NOMO-1 (cell line): ENCODE measurements around the gene SAP25.

Source experiments
- DNase-seq, 2 experiments: peaks; one replicate each; lab custom pipeline; 2025; ENCODE audit not compliant: unreplicated experiment in 2 of 2; lab: John Stamatoyannopoulos, UW

The SAP25 gene

DNA sequence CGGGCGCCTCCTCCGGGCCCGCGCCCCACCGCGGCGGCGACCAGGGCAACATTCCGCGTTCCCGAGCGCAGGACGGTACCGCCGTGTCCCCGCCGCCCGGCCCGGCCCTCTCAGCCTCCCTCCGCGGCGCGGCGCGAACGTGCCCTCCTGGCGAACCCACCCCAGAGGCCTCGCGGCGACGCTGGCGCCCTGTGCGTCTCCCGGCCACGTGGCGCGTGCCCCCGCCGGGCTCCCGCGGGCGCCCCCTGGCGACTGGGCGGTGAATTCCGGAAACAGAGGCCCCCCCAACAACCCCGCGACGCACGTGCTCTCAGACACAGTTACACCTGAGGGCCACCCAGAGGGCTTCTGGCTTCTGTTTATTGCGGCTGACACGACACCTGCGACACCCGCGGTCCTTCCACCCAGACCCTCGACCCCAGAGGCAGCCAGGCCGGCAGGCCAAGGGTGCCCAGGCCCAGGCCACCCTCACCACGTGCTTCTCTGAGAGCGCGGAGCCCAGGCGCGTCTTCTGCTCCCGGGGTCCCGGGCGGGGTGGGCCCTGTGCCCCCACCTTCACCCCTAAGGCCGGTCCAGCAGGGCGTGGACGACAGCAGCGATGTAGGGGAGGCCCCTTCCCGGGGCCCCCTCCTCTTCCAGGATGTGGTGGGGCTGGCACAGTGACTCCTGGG lies at the start of gene SAP25:
TSS of gene SAP25 (minus strand) at position 210 of the 671 bp plus-strand sequence. CDS start at position 52, 158 bp downstream.
- no peak for DNase-seq

DNA sequence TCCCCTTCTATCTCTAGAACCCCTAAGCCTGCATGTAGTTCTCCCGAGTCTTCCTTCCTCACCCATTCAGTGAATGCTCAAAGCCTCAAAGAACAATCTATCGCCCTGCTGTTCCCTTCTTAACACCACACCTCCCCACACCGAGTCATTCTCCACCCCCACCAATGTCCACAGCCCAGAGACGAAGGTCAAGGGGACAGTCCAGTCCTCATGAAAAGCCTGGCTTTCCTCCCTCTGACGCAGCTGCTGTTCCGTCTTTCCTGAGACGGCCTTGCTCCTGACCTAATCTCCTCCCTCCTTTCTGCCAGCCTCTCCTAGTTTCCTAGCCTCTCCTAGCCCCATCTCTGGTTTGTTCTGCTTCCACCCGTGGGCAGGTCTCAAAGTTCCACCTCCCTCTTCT lies 47.9 kb upstream of the SAP25 start:
- DNase-seq: no peak

DNA sequence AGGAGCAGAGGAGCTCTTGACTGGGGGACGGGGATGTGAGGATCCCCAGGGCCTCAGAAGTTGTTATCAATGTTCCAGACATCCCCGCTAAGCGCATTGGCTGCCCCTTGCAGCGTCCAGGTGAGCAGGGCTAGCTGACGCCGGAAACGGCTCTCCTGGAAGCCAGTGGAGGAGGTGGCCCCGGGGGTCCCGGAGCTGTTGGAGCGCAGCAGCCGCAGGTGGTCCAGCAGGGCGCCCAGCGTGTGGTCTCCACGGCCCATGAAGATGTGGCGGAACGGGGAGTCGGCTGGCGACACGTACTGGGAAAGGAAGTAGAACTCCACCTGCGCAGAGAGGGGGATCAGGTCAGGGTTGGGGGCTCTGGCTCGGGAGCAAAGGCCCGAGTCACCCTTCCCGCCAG lies 47.1 kb upstream of the SAP25 start:
- no peak for DNase-seq

DNA sequence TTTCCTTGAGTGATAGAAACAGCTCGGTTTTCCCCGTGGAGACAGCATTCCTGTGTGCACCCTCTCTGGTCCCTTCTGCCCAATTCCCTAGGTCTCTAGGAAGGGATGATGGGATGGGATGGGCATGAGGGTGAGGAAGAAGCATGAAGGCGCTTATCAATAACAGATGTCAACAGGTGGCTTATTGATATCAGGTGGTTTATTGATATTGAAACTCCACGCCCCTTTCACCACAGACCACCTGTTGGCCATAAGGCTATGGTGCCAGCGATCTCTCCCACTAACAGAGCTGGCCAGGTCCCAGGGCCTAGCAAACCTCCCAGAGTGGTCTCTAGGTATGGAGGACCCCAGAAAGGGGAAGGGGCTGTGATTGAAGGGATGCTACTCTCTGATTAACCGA lies 46.5 kb upstream of the SAP25 start:
- DNase-seq: no peak

DNA sequence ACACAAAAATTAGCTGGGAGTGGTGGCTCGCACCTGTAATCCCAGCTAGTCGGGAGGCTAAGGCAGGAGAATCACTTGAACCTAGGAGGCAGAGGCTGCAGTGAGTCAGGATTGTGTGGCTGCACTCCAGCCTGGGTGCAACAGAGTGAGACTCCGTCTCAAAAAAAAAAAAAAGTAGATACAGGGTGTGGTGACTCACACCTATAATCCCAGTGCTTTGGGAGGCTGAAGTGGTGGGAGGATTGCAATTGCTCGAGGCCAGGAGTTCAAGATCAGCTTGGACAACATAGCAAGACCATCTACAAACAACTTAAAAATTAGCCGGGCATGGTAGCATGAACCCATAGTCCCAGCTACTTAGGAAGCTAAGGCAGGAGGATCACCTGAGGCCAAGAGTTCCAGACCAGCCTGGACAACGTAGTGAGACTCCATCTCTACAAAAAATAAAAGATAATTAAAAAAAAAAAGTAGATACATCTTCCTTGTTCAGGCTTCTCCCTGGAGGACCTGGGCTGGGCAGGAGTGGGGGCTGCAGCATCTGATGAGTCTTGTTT lies 40.7 kb upstream of the SAP25 start:
- DNase-seq: no peak

DNA sequence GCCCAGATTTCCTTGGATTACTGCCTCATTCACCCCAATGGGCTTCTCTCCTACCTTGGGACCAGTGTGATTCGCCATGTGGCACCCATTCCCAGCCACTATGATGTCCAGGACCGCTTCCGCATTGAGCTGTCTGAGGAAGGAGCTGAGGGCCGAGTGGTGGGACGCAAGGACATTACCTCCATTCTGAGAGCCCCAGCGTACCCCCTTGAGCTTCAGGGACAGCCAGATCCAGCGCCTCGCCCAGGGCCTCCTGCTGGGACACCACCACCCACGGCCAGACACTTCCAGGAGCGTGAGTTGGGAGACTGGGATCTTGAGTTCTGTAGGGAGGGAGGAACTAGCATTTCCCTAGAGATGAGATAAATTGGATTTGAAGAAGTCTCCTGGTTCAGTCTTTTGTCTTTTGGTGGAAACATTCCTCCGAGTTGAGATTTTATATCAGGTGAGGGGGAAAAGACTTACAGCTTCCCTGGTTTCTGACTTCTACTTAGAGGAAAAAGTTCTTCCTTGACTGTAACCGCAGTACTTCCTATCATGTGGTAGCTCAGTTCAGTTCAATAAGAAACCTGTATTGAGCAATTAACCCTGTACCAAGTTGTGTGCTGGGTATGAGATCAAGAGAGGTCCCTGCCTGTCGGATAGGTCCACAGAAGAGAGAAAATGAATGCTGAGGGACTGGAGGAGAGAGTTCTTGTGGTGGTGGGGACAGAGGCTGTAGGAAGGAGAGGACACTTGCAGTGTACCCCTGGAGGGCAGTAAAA lies 39.9 kb upstream of the SAP25 start:
- peak; percentile 46 to 86 for DNase-seq

DNA sequence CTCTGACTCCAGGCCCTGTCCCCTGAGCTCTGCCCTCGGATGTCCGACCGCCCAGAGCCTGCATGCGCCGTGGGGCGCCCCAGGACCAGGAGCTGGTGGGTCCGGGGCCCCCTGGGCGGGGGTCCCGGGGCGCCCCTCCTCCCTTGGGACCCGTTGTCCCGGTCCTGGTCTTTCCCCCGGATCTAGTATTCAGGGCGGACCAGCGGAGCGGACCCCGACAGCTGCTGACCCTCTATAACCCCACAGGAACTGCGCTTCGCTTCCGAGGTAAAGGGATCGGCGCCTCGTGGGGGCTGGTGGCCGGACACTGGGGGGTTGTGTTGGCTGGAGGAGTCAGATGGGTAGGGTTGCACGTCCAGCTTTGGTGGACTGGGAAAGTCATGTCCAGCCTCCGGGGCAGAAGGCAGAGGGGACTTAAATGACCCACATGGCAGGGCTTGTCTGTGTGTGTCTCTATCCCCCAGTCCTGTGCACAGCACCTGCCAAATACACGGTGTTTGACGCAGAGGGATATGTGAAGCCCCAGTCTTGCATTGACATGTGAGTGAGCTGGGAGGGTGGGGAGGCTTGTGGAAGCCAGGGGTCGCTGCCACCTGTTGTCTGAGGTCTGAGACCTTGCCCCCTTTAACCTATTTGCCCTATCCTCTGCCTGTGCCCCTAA lies 39.2 kb upstream of the SAP25 start:
- DNase-seq: peak in 1 of 2 experiments; percentile 28

DNA sequence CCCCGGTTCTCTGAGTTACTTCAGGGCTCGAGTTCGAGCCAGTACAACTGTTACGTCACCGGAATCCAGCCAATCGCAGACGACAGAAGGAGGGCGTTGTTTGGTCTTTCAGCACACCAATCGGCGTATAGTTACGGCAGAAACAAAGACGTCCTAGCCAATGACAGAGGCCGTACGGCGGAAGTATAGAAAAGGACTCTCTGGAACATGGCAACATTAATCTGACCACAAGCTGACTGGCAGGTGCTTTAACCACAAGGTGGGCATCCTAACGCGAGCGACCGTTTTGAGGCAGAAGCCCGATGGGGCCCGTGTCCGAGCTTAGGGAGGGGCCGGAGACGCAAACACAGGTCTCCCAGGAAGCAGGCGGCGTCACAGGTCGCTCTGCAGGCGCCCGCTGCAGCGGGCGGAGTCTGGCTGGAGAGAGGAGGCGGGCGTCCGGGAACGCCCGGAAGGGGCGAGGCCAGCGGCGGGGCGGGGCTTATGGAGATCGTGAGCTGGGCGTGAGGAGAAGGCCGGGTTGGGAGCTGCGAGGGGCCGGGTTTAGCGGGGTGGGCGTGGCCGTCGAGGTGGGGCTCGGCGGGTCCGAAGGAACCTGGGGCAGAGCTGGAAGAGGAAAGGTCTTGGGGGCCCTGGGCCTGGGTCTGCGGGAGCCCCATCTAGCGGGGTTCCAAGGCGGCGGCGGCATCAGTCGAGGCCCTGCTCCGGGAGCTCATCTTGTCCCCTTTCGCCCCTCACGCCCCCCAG lies 38.5 kb upstream of the SAP25 start, which contains the start of gene MOSPD3:
TSS of gene MOSPD3 (plus strand) at position 558 of the 747 bp plus-strand sequence. CDS start 252 bp downstream, outside the sequence.
- DNase-seq: peak; percentile 99 to 100

DNA sequence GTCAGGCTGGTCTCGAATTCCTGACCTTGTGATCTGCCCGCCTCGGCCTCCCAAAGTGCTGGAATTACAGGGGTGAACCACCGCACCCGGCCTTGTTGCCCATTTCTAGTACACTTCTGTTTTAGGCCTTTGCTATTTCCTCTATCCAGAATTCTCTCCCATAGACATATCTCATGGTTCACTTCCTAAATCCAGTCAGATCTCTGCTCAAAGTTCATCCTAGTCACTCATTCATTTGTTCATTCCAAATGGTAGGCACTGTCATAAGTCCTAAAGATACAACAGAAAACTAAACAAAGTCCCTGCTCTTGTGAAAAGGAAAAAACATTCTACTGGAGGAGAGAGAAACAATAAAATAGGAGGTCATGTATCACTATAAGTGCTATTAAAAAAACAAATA lies 36.3 kb upstream of the SAP25 start:
- DNase-seq: no peak

DNA sequence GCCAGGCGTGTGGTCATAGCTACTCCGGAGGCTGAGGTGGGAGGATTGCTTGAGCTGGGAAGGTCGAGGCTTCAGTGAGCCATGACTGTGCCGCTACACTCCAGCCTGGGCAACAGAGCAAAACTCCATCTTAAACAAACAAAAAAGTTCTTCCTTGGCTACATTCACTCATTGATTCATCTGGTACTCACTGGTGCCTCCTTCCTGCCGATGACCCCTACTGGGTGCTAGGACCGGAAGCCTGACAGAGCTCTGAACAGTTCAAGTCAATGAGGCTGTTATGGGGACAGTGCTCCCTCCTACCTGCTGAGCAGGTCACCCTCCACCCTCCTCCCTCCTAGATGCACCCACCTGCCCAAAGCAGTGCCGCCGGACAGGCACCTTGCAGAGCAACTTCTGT lies 33.4 kb upstream of the SAP25 start:
- no peak for DNase-seq

DNA sequence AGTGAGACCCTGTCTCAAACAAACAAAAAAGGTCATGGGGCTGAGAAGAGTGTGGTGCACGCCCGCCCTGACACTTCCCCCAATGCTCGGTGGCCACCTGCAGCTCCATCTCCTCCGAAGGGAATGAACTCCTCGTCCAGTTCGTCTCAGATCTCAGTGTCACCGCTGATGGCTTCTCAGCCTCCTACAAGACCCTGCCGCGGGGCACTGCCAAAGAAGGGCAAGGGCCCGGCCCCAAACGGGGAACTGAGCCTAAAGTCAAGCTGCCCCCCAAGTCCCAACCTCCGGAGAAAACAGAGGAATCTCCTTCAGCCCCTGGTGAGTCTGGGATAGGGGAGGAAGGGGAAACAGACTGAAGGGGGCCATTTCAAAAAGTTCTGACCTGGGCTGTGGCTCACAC lies 32.6 kb upstream of the SAP25 start:
- no peak for DNase-seq

DNA sequence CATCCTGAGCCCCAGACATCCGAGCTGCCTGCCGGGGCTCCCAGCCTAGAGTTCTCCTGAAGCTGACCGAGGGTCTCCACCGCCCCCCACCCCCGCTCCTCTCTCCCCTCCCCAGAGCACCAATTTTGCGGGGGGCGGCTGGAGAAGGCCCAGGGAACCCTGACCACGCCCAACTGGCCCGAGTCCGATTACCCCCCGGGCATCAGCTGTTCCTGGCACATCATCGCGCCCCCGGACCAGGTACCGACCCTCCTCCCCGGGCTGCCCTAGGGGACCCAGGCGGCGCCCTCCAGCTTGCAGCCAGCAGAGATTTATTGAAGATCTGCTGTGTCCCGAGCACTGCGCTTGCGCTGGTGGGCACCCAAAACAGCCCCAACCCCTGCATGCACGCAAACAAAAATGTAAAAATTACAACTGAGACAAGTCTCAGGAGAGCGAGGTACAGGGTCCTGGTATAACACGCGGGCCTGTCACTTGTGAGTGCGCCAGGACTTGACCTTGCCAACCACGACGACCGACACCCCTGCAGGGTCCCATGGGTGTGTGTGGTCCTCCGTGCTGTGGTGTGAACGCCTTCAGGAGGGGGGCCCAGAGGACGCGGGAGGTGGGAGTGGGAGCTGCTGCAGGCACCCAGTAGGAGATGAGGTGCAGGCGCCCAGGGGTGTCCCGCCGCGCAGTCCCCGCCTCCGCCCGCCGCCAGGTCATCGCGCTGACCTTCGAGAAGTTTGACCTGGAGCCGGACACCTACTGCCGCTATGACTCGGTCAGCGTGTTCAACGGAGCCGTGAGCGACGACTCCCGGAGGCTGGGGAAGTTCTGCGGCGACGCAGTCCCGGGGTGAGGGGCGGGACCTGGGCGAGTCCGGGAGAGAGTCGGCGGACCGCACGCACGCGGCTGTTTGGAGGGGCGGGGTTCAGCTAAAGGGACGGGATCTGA lies 31.5 kb upstream of the SAP25 start:
- no peak for DNase-seq

DNA sequence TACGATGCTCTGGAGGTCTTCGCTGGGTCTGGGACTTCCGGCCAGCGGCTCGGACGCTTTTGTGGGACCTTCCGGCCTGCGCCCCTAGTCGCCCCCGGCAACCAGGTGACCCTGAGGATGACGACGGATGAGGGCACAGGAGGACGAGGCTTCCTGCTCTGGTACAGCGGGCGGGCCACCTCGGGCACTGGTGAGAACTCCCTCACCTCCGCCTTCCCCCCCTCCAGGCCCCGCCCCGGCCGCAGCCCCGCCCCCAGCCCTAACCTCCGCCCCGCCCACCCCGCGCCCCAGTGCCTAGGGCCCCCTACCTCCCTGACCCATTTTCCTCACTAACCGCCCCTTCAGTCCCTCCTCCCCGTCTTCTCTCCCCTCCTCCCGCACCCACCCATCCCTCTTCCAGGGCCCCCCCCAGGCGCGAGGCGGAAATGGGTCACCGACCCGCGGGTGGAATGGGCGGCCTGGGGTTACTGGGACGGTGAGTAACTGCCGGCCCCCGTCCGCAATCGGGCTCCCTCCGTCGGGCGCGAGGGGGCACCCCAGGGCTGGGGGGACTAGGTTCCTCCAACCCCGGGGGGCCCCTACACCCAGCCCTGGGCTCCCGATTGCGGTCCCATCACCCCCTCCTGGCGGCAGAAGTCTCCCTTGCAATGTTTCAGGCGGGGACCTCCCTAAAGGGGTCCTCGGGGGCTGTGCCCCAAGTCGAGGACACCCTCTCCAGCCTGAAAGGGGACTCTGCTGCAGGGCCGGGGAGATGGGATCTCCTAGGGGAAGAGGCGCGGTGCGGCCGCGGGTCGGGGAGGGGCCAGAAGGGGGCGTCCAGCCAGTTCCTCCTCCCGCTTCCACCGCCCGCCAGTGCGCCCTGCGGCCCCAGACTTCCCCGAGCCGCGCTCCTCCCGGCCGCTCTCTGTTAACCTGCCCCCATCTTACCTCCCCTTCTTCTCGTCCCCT lies 30.6 kb upstream of the SAP25 start:
- DNase-seq: peak; percentile 91

DNA sequence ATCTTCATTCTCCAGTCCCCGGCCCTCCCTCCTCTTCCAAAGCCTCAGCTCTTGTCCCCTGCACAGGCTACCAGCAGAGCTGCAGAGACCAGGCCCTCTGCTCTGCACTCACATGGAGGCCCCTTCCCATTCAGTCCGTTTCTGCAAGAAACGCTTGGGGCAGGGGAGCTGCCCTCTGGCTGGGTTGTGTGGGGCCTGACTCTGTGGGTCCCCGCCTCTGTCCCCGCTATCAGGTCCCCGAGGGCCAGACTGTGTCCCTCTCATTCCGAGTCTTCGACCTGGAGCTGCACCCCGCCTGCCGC lies 30.0 kb upstream of the SAP25 start:
- DNase-seq: peak in 1 of 2 experiments; percentile 8

DNA sequence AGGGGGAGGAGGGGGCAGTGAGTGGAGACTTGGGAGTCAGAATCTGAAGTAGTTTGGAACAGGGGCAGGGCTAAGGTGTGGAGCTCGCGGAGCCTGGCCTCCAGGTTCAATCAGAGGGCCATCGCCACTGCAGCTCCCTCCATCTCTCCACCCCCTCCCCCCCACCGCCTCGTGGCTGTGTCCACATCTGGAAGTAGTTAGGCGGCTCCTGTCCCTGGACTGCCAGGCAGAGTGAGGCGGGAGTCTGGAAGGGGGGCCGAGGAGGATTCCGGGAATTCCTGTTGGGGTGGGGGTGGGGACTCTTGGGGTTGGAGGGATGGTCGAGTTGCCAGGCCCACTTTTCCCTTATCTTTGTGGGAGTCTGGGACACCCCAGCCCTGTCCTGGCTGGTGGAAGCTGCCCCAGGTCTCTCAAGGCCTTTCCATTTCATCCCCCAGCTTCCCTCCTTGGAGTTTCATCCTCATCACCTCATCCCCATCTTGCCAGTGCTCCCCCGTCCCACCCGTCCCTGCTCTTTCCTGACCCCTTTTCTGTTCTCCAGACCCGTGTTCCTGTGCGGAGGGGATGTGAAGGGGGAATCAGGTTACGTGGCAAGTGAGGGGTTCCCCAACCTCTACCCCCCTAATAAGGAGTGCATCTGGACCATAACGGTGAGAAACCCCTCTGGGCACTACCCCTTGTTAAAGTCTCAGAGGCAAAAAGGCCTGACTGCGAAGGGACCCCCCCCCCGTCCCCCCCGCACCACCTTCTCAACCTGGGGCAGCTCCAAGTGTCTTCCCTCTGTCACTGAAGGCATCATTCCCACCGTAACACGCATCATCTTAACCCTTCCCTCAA lies 29.4 kb upstream of the SAP25 start:
- DNase-seq: no peak

DNA sequence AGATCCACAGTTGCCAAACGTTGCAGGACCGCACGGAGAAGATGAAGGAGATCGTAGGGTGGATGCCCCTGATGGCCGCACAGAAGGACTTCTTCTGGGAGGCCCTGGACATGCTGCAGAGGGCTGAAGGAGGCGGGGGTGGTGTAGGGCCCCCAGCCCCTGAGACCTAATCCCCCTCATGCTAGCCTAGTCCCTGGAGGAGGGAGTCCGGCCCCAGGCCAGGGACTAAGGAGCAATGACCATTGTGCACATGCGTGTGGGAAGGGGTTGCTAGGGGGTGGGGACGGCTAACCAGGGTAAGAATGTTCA lies 27.0 kb upstream of the SAP25 start:
- DNase-seq: no peak

DNA sequence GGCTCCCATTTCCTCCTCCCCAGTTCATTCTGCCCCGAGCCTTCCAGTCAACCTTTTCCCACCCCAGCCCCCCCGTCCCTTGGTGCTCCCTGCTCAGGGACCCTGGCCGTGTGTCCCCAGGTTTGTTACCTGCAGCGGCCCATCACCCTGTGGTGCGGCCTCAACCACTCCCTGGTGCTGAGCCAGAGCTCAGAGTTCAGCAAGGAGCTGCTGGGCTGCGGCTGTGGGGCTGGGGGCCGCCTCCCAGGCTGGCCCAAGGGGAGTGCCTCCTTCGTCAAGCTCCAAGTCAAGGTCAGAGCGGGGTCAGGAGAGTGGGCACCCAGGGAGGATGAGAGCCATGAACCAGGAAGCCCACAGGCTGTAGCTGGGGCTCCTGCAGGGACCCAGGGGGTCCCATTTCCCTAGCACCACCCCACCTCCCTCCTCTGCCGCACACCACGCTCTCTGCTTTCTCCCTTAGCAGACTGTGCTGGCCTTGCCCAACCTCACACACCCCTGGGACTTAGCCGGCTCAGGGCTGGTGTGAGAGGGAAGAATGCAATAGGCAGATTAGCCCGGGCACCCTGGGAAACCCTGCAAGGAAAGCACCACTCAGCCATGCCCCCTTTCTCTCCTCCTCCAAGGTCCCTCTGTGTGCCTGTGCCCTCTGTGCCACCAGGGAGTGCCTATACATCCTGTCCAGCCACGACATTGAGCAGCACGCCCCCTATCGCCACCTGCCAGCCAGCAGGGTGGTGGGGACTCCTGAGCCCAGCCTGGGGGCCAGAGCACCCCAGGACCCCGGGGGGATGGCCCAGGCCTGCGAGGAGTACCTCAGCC lies 26.4 kb upstream of the SAP25 start:
- DNase-seq: no peak
